IMR-90 (cell line): ENCODE results near the gene GDPD1. TPM values are rescaled to one million over a fixed set of nuclear protein-coding genes. Genes with fewer than 3 reads are reported as not detected.

ENCODE experiments used
- ATAC-seq: fragments of 200-7000 bp; cut with Tn5 transposase; 2 replicates; pipeline ENCODE4 v1.9.1; 2020; ENCODE audit warnings: low read depth, mild to moderate bottlenecking, moderate library complexity
- BruUV-seq: library from RNA; stranded (reverse); fragments of 400-500 nt; replicated peaks from 2 replicates; lab custom pipeline; 2021; lab: Mats Ljungman, UMichigan
- CTCF ChIA-PET: fragments of 300-600 bp; formaldehyde crosslinking; extraction: SDS; loops from one replicate; lab custom pipeline; 2021; ENCODE audit warnings: antibody characterized with exemption; lab: Yijun Ruan, JAX
- POLR2A ChIA-PET: fragments of 300-600 bp; sonication (Branson Sonifier 250); formaldehyde crosslinking; loops from one replicate; lab custom pipeline; 2022; ENCODE audit warnings: antibody characterized with exemption; ENCODE audit not compliant: unreplicated experiment; lab: Charles Lee
- DNase-seq: peaks from one replicate; pipeline ENCODE4 v3.0.0; 2013
- H2AFZ ChIP-seq: replicated peaks from 2 replicates; pipeline ENCODE3; 2013; ENCODE audit warnings: low read length, mild to moderate bottlenecking; ENCODE audit not compliant: poor library complexity
- H2AK5ac ChIP-seq: 2 replicates; pipeline ENCODE4 v1.6.1; 2013; ENCODE audit warnings: low read depth, low read length, inconsistent platforms
- H2AK9ac ChIP-seq: replicated peaks from 2 replicates; pipeline ENCODE3; 2013; ENCODE audit warnings: mild to moderate bottlenecking, low read depth, low read length, moderate library complexity; ENCODE audit not compliant: poor library complexity
- H2BK120ac ChIP-seq: 2 replicates; pipeline ENCODE4 v1.6.1; 2013; ENCODE audit warnings: low read depth, low read length, inconsistent platforms
- H2BK15ac ChIP-seq: 3 replicates; pipeline ENCODE4 v1.6.1; 2013; ENCODE audit warnings: low read depth, low read length, inconsistent platforms
- H2BK20ac ChIP-seq: 2 replicates; pipeline ENCODE4 v1.6.1; 2013; ENCODE audit warnings: low read depth, mild to moderate bottlenecking, inconsistent platforms, low read length, moderate library complexity
- H2BK5ac ChIP-seq: 2 replicates; pipeline ENCODE4 v1.6.1; 2013; ENCODE audit warnings: mild to moderate bottlenecking, low read depth, low read length, inconsistent platforms; ENCODE audit not compliant: poor library complexity, severe bottlenecking
- H3K14ac ChIP-seq: replicated peaks from 2 replicates; pipeline ENCODE4 v1.6.1; 2013; ENCODE audit warnings: low read depth, low read length, inconsistent platforms
- H3K18ac ChIP-seq: 2 replicates; pipeline ENCODE4 v1.6.1; 2013; ENCODE audit warnings: low read depth, low read length, control low read depth
- H3K23ac ChIP-seq: 2 replicates; pipeline ENCODE4 v1.6.1; 2013; ENCODE audit warnings: low read depth, low read length, inconsistent platforms
- H3K27ac ChIP-seq: 2 replicates; pipeline ENCODE4 v1.5.1; 2013; ENCODE audit warnings: mild to moderate bottlenecking, control low read depth, low read length; ENCODE audit not compliant: insufficient read depth
- H3K27me3 ChIP-seq: 2 replicates; pipeline ENCODE4 v1.6.1; 2013; ENCODE audit warnings: low read length; ENCODE audit not compliant: control insufficient read depth, insufficient read depth
- H3K36me3 ChIP-seq: 2 replicates; pipeline ENCODE4 v1.6.1; 2013; ENCODE audit warnings: low read length, mixed read lengths; ENCODE audit not compliant: control insufficient read depth, insufficient read depth
- H3K4ac ChIP-seq: 2 replicates; pipeline ENCODE4 v1.6.1; 2013; ENCODE audit warnings: low read depth, low read length, inconsistent platforms
- H3K4me1 ChIP-seq: 2 replicates; pipeline ENCODE4 v1.6.1; 2013; ENCODE audit warnings: low read length, mixed read lengths; ENCODE audit not compliant: control insufficient read depth, insufficient read depth
- H3K4me2 ChIP-seq: 2 replicates; pipeline ENCODE4 v1.6.1; 2013; ENCODE audit warnings: low read depth, mild to moderate bottlenecking, control low read depth, low read length, moderate library complexity
- H3K4me3 ChIP-seq: 2 replicates; pipeline ENCODE4 v1.5.1; 2013; ENCODE audit warnings: low read depth, mild to moderate bottlenecking, control low read depth, low read length, moderate library complexity; ENCODE audit not compliant: insufficient read depth
- H3K56ac ChIP-seq: 2 replicates; pipeline ENCODE4 v1.6.1; 2013; ENCODE audit warnings: low read length, inconsistent platforms; ENCODE audit not compliant: insufficient read depth; ENCODE audit errors: extremely low read depth
- H3K79me1 ChIP-seq, 2 experiments: 2 replicates each; pipeline ENCODE4 v1.6.1; 2013; ENCODE audit warnings: low read length in 2 of 2, inconsistent platforms in 1 of 2, low read depth in 1 of 2
- H3K9ac ChIP-seq: 2 replicates; pipeline ENCODE4 v1.6.1; 2013; ENCODE audit warnings: low read depth, low read length, control low read depth
- H3K9me1 ChIP-seq: 2 replicates; pipeline ENCODE4 v1.6.1; 2013; ENCODE audit warnings: low read length, inconsistent platforms; ENCODE audit not compliant: insufficient read depth
- H3K9me3 ChIP-seq: 2 replicates; pipeline ENCODE4 v1.6.1; 2013; ENCODE audit warnings: low read length; ENCODE audit not compliant: control insufficient read depth, insufficient read depth
- H4K20me1 ChIP-seq: 2 replicates; pipeline ENCODE4 v1.6.1; 2013; ENCODE audit warnings: low read length, inconsistent platforms; ENCODE audit not compliant: insufficient read depth
- H4K5ac ChIP-seq: 2 replicates; pipeline ENCODE4 v1.6.1; 2013; ENCODE audit warnings: mild to moderate bottlenecking, low read depth, low read length, control low read depth
- H4K8ac ChIP-seq, 2 experiments: 2 replicates each; pipeline ENCODE4 v1.6.1; 2013; ENCODE audit warnings: low read depth in 2 of 2, low read length in 2 of 2, control low read depth in 1 of 2, inconsistent platforms in 1 of 2
- H4K91ac ChIP-seq: 2 replicates; pipeline ENCODE4 v1.6.1; 2013; ENCODE audit warnings: low read depth, low read length, inconsistent platforms; ENCODE audit not compliant: insufficient read depth
- BHLHE40 ChIP-seq: fragments of 150-350 bp; IDR thresholded peaks from 2 replicates; pipeline ENCODE4 v1.6.1; 2016; ENCODE audit warnings: mild to moderate bottlenecking, low read depth, low read length
- CEBPB ChIP-seq: IDR thresholded peaks from 2 replicates; pipeline ENCODE4 v1.6.1; 2012; ENCODE audit warnings: low read depth, low read length, improper control_type of control experiment
- MAZ ChIP-seq: IDR thresholded peaks from 2 replicates; pipeline ENCODE4 v1.6.1; 2012; ENCODE audit warnings: low read depth, mild to moderate bottlenecking, low read length, improper control_type of control experiment, moderate library complexity, borderline replicate concordance
- MXI1 ChIP-seq: IDR thresholded peaks from 2 replicates; pipeline ENCODE4 v1.6.1; 2012; ENCODE audit warnings: low read depth, mild to moderate bottlenecking, low read length, moderate library complexity, borderline replicate concordance
- RAD21 ChIP-seq: IDR thresholded peaks from 2 replicates; pipeline ENCODE4 v1.6.1; 2012; ENCODE audit warnings: low read length, improper control_type of control experiment
- WGBS, 2 experiments: methylation state at CpG; one replicate each; pipeline versions ENCODE4 v1.1.5 to v1.1.7; 2013; ENCODE audit warnings: missing lambda C conversion rate in 2 of 2; ENCODE audit not compliant: insufficient read length in 1 of 2; ENCODE audit errors: extremely low coverage in 2 of 2; 5-methylcytosine and 5-hydroxymethylcytosine counted together
- dilution Hi-C: fragments of 300-500 bp; cut with HindIII; formaldehyde crosslinking; loops from one replicate; pipeline ENCODE4 v1.14.3; 2018; ENCODE audit warnings: low sequenced_read_pairs; ENCODE audit not compliant: unreplicated experiment
- in situ Hi-C: fragments of 300-500 bp; cut with MboI; formaldehyde crosslinking; loops from 3 replicates; pipeline ENCODE4 v1.14.3; 2019; ENCODE audit warnings: low sequenced_read_pairs, inconsistent platforms, mixed read lengths
- intact Hi-C: fragments of 100-400 bp; cut with micrococcal nuclease; formaldehyde crosslinking; loops from 2 replicates; pipeline ENCODE4 v1.10.0; 2022
- polyA plus RNA-seq, 3 experiments: library from polyadenylated mRNA; depleted of rRNA; stranded (reverse); fragments of >200 nt; gene quantifications; 2 replicates each; pipeline ENCODE4 v1.2.3, GENCODE V29; 2012; ENCODE audit warnings: low replicate concordance in 1 of 3
- total RNA-seq: library from RNA; depleted of rRNA; stranded (reverse); fragments of >200 nt; gene quantifications from 2 replicates; pipeline ENCODE4 v1.2.3, GENCODE V29; 2012
- TF ChIP-seq, protein P1 (sequence below): fragments of 150-350 bp; IDR thresholded peaks from 2 replicates; pipeline ENCODE4 v1.6.1; 2017; ENCODE audit warnings: mild to moderate bottlenecking, antibody characterized with exemption, low read length, low read depth

Gene GDPD1
- total and polyA plus RNA-seq, 2 of the 4 experiments (the other 2 are of a cell fraction), result 0.72 to 0.84 TPM

- no peaks in the 10 kb centered on the region for H3K9me3 ChIP-seq
- H3K14ac ChIP-seq, result no peak overlapping the region
- no peak for ATAC-seq
- 99% methylated on average over 20 of the region's 33 CpGs; no CpG with 5 or more reads in 1 of the 2 experiments for WGBS, 2 experiments
- no peaks in the 10 kb centered on the region for H3K4me1 ChIP-seq
- dilution Hi-C loops, result no loop called here
- no peak overlapping the region for H3K9ac ChIP-seq
- CTCF ChIA-PET, result no interaction called here
- no peak overlapping the region for H4K8ac ChIP-seq
- no peak overlapping the region for H3K18ac ChIP-seq
- H3K23ac ChIP-seq, result no peak overlapping the region
- POLR2A ChIA-PET, result no interaction called here
- no peak overlapping the region for H3K56ac ChIP-seq
- H2BK20ac ChIP-seq, result no peak overlapping the region
- no peak overlapping the region for H3K27ac ChIP-seq
- in situ Hi-C loops, result no loop called here
- H2BK5ac ChIP-seq, result no peak overlapping the region
- H4K5ac ChIP-seq, result no peak overlapping the region
- no peak overlapping the region for H2AK9ac ChIP-seq
- H4K20me1 ChIP-seq, result no peaks in the 10 kb centered on the region
- no peak overlapping the region for H3K4ac ChIP-seq
- H3K36me3 ChIP-seq, result peaks cover 7% of the 10 kb centered on the region
- no peak overlapping the region for H4K91ac ChIP-seq
- H2BK120ac ChIP-seq, result no peak overlapping the region
- intact Hi-C loops, result no loop called here
- no TSS peak for BruUV-seq
- TF ChIP-seq CEBPB (no peak), MXI1 (no peak), BHLHE40 (no peak), MAZ (no peak), RAD21 (no peak)
- TF ChIP-seq, protein P1, sequence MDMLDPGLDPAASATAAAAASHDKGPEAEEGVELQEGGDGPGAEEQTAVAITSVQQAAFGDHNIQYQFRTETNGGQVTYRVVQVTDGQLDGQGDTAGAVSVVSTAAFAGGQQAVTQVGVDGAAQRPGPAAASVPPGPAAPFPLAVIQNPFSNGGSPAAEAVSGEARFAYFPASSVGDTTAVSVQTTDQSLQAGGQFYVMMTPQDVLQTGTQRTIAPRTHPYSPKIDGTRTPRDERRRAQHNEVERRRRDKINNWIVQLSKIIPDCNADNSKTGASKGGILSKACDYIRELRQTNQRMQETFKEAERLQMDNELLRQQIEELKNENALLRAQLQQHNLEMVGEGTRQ, result no peak
- H3K27me3 ChIP-seq, result no peaks in the 10 kb centered on the region
- no peak for DNase-seq
- H2BK15ac ChIP-seq, result no peak overlapping the region
- no peak overlapping the region for H2AFZ ChIP-seq
- H2AK5ac ChIP-seq, result no peak overlapping the region
- 0 out of 2 replicates have a peak, but pooled peaks cover 5% of the 10 kb centered on the region for H3K9me1 ChIP-seq
- no peak overlapping the region for H3K4me3 ChIP-seq
- H3K4me2 ChIP-seq, result no peak overlapping the region
- peaks cover 19 to 49% of the 10 kb centered on the region in 2 experiments for H3K79me1 ChIP-seq
Measured at GRCh38 chr17:59172436-59173004, 47.8 kb upstream of the GDPD1 start.
